HL-60/S4 treated with phorbol 12-myristate 13-acetate at 8.2 ng/mL for 4 days and 3 days (cell line): ENCODE results near the gene SKA2.
"Not testable (repeated sequence)": the region's sequence is repeated elsewhere in the genome, so short reads cannot be mapped to it uniquely, and the experiment has no call there.

Source experiments
- in situ Hi-C: fragments of 300-500 bp; cut with MboI; formaldehyde crosslinking; loops from 2 replicates; pipeline ENCODE4 v1.15.0; 2022; ENCODE audit warnings: low sequenced_read_pairs

SKA2 gene, protein sequence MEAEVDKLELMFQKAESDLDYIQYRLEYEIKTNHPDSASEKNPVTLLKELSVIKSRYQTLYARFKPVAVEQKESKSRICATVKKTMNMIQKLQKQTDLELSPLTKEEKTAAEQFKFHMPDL

DNA sequence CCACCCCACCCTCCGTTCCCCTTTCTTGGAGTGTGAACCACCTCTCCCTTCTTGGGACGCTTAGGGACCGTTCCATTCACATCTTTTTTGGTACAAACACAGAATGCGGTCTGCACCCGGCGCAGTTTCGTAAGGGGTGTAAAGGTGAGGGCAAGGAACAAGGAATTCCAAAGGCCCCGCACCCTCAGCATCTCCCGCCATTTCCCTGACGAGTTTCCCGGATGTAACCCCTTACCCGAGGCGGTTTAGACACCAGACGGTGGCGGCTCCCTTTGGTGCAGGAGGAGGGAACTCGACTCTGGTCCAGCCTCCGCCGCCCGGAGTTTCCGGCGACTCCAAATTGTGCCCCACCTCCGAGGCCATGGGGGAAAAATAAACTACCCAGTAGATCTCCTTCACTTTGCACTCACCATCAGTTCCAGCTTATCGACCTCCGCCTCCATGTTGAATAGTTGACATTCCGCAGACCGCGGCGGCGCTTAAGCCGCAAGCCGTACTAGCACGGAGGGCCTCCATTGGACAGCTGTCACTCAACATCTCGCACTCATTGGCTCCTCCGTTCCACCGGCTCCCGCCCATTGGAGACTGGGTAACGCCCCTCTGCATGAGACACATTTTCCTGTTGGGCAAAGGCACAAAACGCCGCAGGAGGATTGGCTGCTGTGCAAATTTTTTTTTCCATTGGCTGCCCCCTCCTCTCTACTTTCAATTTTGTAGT lies at the start of gene SKA2:
SKA2 (minus strand) TSS at position 466 of the 718 bp plus-strand sequence; CDS start at position 443, 23 bp downstream.
- in situ Hi-C loops: no loop called here

DNA sequence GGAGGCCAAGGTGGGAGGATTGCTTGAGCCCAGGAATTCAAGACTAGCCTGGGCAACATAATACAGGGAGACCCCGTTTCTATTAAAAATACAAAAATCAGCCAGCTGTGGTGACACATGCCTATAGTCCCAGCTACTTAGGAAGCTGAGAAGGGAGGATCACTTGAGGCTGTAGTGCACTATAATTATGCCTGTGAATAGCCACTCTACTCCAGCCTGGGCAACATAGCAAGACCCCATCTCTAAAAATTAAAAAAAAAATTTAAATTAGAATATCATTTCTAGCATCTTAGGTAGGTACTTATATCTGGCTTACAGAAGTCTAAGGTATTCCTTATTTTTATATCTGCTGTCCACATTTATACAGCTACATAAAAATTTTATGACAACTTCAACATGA lies 47.3 kb upstream of the SKA2 start:
- in situ Hi-C loops: no loop called here

DNA sequence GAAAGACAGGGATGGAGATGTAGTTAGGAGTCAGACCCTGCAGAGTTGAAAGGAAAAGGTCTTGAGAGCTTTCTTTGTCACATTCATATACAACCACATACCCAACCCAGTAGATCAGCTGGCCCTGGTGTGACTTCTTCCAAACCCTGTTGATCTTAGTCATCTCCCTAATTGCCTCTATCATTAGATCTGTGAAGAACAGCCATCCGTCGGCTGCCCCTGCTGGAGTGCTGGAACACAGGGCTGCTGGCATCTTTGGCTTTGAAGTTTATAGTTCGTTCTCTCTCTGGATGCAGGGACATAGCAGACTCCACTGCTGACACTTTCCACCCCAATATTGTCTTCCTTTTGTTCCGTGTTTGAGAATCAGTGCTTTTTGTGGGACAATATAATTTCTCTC lies 44.4 kb upstream of the SKA2 start:
- in situ Hi-C loops: no loop called here

DNA sequence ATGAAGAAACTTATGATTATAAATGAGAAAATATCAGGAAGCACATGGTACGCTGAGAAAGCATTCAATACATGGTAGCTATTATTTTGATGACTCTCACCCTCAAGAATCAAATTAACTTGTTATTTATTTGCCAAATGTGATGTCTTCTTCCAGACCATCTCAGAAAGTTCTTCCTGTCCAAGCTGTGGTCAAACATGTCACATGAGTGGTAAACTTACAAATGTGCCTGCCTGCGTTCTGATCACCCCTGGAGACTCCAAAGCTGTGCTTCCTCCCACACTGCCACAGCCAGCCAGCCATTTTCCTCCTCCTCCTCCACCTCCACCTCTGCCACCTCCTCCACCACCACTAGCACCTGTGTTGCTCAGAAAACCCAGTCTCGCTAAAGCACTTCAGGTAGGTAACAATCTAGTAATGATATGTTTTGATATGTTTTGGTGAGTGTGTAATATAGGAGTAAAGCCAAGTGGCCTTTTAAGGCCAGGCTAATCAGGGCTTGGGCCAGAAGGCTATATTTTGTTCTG lies 38.4 kb upstream of the SKA2 start:
- in situ Hi-C loops: no loop called here

DNA sequence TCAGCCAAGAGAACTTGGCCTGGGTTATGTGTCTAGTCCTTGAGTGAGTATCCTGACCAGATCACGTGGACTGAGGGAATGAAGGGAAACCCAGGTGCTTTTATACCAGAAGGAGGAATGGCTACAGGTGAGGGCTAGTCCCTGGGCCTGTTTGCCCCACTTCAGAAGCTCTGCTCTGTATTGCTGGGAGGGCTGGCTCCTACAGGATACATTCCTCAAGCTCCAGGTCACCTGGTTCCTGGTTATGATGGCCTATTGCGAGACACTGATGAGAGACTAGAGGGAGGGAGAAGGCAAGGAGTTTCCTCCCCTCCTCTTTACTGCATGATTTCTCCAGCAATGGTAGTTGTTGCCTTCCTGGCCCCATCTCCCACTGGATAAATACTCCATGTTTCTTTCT lies 35.8 kb upstream of the SKA2 start:
- in situ Hi-C loops: no loop called here

DNA sequence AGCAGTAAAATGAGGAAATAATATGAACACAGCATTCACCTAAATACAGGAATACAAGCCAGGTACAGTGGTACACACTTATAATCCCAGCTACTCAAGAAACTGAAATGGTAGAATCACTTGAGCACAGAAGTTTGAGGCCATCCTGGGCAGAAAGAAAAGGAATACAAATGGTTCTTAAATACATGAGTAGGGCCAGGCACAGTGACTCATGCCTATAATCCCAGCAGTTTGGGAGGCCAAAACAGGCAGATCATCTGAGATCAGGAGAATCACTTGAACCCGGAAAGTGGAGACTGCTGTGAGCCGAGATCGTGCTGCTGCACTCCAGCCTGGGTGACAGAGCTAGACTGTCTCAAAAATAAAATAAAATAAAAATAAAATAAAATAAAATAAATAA lies 31.9 kb upstream of the SKA2 start:
- in situ Hi-C loops: no loop called here

DNA sequence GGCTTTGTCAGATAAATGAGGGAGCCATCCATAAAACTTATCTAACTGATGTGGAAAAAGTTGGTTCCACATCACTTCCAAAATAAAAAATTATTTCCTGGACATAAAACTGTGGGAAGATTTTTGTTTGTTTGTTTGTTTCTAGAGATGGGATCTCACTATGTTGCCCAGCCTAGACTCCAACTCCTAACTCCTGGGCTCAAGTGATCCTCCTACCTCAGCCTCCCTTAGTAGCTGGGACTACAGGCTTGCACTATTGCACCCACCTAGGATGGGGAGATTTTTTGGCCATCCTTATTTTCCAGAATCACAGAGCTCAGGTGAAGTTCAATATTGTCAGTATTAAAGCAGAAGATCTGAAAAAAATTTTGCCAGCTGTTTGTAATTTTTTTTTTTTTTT lies 31.0 kb upstream of the SKA2 start:
- in situ Hi-C loops: no loop called here

DNA sequence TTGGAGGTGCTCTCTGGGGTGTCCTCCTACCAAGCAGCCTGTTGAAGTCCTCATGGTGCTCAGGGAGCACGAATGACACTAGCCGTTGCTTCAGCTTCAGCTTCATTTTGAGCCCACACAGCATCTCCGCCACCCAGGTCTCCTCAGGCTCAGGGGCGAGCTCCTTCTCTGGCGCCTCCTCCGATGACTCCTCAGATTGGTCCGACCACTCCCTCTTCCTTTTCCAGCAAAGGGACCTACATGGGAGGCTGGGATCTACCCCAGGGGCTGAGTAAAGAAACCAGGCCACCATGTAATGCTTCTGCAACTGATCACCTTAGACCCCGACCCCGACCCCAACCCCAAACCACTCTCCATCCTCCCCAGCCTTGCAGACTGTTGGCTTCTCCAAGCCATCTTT lies 26.5 kb upstream of the SKA2 start:
- in situ Hi-C loops: no loop called here

DNA sequence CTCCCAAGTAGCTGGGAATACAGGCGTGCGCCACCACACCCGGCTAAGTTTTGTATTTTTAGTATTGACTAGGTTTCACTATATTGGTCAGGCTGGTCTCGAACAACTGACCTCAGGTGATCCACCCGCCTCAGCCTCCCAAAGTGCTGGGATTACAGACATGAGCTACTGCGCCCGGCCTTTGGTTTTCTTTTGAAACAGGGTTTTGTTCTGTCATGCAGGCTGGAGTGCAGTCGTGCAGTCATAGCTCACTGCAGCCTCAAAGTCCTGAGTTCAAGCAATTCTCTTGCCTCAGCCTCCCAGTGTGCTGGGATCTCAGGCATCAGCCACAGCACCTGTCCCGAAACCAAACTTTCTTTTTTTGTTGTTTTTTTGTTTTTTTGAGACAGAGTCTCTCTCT lies 25.6 kb upstream of the SKA2 start:
- in situ Hi-C loops: no loop called here

DNA sequence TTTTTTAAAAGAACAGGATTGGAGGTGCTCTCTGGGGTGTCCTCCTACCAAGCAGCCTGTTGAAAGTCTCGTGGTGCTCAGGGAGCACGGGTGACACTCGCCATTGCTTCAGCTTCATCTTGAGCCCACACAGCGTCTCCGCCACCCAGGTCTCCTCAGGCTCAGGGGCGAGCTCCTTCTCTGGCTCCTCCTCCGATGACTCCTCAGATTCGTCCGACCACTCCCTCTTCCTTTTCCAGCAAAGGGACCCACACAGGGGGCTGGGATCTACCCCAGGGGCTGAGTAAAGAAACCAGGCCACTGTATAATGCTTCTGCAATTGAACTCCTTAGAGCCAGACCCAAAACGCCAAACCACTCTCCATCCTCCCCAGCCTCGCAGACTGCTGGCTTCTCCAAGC lies 24.6 kb upstream of the SKA2 start:
- in situ Hi-C loops: not testable (repeated sequence)

DNA sequence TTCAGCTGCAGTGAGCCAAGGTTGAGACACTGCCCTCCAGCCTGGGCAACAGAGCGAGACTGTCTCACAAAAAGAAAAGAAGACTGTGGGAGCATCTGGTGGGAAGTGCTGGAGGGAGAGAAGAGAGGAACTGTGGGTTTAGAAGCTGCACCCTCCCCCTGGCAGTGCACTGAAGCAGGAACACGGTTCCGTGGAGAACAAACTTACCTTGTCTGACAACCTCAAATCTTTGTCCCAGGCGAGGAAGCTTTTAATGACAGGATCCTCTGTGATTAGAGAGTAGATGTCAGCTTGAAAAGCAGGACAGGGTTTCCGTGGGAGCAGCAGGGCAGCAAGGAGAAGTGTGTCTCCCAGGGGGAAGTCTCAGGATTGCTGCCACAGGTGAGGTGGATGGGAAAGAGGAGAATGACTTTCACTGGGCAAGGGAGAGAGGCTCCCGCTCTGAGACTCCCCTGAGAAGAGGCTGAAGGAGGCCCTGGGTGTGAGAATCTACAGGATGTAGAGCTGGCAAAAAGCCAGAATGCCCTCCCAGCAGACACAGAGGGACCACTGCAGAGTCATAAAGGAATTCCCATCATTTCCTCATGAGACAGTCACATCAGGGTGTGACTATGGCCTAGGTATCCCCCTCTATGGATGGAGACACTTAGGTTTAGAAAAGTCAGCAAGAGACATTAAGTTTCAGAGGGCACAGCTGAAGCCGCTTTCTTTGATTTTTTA lies 23.4 kb upstream of the SKA2 start:
- in situ Hi-C loops: no loop called here

DNA sequence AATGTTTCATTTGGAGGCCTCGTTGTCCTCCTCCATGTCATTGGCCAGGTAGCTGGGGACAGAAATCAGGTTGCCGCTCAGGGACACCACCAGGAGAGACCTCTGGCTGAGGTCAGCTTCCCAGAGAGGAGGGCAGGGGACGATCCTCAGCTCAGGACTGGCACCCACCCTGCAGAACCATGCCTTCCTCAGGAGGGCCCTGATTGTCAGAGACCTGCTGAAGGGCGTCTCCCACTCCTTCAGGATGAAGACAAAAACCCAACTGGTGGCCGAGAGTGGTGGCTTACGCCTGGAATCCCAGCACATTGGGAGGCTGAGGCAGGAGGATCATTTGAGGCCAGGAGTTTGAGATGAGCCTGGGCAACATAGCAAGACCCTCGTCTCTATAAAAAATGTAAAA lies 20.1 kb upstream of the SKA2 start:
- in situ Hi-C loops: no loop called here

DNA sequence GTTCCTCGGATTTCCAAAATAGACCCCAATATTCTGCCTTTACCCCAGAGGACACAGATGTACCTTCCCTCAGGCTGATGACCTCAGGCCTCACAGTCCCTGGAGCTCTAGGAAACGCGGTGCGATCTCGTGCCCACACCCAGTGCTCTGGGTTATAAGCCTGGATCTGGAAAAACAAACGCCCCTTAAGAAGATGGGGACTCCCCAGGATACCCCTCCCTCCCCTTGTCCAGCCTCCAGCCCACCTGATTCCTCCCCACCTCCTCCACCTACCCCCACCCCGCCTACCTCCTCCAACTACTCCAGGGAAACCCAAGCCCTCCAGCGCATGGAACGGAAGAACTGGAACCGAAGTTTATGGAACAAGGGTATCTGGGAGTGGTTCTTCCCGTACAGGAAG lies 19.7 kb upstream of the SKA2 start:
- in situ Hi-C loops: no loop called here

DNA sequence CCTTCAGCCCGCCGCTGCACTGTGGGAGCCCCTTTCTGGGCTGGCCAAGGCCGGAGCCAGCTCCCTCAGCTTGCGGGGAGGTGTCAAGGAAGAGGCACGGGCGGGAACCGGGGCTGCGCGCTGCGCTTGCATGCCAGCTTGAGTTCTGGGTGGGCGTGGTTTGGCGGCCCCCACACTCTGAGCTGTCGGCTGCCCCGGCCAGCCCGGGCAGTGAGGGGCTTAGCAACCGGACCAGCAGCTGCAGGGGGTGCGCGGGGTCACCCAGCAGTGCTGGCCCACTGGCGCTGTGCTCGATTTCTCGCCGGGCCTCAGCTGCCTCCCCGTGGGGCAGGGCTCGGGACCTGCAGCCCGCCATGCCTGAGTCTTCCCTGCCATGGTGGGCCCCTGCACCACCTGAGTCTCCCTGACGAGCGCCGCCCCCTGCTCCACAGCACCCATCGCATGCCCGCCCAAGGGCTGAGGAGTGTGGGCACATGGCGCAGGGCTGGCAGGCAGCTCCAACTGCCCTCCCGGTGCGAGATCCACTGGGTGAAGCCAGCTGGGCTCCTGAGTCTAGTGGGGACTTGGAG lies 17.5 kb upstream of the SKA2 start:
- in situ Hi-C loops: no loop called here

DNA sequence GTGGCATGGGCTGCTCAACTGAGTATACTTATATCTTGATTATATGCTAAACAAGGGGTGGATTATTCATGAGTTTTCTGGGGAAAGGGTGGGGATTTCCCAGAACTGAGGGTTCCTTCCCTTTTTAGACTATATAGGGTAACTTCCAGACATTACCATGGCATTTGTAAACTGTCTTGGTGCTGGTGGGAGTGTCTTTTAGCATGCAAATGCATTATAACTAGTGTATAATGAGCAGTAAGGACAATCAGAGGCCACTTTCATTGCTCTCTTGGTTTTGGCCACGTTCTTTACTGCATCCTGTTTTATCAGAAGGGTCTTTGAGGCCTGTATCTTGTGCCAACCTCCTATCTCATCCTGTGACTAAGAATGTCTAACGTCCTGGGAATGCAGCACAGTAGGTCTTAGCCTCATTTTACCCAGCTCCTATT lies 12.6 kb upstream of the SKA2 start:
- in situ Hi-C loops: no loop called here

DNA sequence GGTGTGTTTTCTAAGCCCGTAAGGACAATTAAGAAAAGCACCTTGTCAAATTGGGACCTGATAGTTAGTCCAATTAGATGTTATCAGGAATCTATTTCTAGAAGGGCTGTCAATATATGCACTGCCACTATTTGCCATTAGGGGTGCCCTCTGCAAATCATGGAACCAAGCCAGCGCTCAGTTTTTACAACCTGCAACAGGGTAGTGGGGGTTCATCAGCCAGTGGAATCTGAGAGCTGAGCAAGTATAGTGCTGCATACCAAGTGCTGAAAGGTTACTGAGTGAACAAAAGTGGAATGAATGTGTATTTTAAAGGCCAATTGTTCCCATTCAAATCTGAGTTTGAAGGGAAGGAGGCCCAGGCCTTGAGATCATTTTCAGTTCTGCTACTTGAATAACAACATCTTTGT lies 11.0 kb upstream of the SKA2 start:
- in situ Hi-C loops: no loop called here

DNA sequence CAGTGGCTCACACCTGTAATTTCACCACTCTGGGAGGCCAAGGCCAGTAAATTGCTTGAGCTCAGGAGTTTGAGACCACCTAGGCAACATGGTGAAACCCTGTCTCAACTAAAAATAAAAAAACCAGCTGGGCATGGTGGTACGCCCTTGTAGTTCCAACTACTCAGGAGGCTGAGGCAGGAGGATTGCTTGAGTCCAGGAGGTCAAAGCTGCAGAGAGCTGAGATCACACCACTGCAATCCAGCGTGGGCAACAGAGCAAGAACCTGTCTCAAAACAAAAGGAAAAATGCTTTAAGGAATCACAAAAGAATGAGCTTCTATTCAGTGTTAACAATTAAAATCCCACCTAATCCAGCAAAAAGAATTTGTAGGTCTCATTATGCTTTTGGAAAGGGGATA lies 6.5 kb upstream of the SKA2 start:
- in situ Hi-C loops: no loop called here

DNA sequence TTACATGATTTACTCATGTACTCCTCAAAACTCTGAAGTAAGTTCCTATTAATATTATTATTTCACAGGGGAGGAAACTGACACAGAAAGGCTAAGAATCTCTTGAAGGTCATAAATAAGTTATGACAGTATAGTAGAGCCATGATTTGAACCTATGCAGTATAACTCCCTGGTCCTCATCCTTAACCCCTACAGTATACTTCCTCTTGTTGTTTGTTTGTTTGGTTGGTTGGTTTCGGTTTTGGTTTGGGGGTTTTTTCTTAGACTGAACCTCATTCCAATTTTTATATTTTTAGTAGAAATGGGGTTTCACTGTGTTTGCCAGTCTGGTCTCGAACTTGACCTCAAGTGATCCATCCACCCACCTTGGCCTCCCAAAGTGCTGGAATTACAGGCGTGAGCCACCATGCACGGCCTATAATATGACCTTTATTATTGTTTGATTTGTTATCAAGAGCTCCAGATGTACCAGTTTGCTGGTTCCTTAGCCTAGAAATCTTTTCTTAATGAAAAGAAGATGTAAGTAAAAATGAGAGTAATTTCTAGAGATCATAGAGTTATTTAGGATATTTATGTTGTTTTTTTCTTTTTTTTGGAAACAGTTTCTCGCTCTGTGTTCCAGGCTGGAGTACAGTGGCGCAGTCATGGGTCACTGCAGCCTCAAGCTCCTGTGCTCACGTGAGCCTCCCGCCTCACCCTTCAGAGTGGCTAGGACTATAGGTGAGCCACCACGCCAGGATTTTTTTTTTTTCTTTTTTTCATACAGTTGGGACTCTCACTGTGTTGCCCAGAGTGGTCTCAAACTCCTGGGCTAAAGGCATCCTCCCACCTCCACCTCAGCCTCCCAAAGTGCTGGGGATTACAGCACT lies 5.4 kb upstream of the SKA2 start:
- in situ Hi-C loops: no loop called here

DNA sequence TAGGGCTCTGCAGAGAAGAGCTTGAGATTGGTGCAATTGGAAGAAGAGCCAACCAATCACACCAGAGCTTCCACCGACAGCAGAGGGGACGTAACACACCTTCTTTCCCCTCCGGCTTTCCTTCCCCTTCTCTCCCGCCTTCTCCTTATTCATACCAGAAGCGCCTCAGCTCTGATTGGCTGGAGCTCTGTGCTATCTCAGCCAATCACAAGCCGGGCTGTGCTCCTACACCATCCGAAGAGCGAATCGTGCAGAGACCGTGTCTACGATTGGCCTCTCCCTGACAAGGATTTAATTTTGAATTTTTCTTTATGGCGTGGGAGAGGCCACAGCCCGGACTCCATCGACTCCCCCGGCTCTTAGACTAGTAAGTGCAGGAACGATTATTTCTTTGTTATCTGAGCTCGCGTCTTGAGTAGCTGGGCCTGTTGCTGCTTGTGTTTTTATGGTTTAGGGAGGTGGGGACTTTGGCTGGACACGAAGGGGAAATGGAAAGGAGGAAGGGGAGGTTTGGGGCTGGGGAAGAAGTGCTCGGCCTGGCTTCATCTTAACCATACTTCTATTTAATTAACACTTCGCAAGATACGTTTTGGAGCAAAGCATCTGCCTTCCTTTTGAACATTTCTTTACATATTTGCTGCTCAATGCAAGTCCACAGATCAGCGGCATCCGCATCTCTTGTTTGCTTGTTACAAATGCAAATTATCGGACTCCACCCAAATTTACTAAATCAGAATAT lies 622 bp upstream of the SKA2 start, which contains the start of gene PRR11:
PRR11 (plus strand) TSS at position 308 of the 739 bp plus-strand sequence. CDS start 14,007 bp downstream, outside the sequence.
- in situ Hi-C loops: no loop called here

DNA sequence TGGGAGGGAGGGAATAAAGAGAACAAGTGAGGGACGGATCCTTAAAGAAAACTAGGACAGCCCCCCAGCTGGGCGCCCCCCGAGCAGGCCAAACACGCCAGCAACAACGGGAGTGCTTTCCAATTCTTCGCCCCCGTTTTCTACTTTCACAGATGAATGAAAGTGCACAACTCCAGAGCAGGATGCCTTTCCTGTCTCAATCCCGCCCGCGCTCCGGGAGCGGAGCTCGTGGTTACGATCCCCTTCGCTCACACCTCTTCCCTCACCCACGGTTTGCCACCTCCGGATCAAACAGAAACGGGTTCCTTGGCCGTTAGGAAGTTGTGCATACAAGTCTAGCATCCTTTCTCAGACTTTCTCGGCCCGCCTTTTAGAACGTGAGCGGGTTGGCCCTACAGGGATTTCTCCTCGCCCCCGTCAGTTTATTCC lies 680 bp downstream of the SKA2 start:
- in situ Hi-C loops: no loop called here
